ENCODE results near the gene PRR14L. TPM values are rescaled to one million over a fixed set of nuclear protein-coding genes. Genes with fewer than 3 reads are reported as not detected.
A peak's percentile ranks its signal among the peaks of the same experiment; 100 is the strongest.

The PRR14L gene
- total and polyA plus RNA-seq, 2 of the 13 experiments (the other 11 are each of a cell fraction or from before 2014, with no cell fraction given) = 6.6 to 16.5 TPM

GRCh38 chr22:31661851-31662667 lies 87.9 kb downstream of the PRR14L start, which contains the start of gene PISD (continued):
- peak; percentile 69; the same call in 1 of the 2 replicates for TF ChIP-seq ZNF451 (CRISPR knock-in tag; IDR thresholded peaks at IDR 0.05)
- TF ChIP-seq, protein P1, sequence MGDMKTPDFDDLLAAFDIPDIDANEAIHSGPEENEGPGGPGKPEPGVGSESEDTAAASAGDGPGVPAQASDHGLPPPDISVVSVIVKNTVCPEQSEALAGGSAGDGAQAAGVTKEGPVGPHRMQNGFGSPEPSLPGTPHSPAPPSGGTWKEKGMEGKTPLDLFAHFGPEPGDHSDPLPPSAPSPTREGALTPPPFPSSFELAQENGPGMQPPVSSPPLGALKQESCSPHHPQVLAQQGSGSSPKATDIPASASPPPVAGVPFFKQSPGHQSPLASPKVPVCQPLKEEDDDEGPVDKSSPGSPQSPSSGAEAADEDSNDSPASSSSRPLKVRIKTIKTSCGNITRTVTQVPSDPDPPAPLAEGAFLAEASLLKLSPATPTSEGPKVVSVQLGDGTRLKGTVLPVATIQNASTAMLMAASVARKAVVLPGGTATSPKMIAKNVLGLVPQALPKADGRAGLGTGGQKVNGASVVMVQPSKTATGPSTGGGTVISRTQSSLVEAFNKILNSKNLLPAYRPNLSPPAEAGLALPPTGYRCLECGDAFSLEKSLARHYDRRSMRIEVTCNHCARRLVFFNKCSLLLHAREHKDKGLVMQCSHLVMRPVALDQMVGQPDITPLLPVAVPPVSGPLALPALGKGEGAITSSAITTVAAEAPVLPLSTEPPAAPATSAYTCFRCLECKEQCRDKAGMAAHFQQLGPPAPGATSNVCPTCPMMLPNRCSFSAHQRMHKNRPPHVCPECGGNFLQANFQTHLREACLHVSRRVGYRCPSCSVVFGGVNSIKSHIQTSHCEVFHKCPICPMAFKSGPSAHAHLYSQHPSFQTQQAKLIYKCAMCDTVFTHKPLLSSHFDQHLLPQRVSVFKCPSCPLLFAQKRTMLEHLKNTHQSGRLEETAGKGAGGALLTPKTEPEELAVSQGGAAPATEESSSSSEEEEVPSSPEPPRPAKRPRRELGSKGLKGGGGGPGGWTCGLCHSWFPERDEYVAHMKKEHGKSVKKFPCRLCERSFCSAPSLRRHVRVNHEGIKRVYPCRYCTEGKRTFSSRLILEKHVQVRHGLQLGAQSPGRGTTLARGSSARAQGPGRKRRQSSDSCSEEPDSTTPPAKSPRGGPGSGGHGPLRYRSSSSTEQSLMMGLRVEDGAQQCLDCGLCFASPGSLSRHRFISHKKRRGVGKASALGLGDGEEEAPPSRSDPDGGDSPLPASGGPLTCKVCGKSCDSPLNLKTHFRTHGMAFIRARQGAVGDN (CRISPR knock-in tag; IDR thresholded peaks at IDR 0.05) = peak; percentile 90
- TF ChIP-seq, protein P2, sequence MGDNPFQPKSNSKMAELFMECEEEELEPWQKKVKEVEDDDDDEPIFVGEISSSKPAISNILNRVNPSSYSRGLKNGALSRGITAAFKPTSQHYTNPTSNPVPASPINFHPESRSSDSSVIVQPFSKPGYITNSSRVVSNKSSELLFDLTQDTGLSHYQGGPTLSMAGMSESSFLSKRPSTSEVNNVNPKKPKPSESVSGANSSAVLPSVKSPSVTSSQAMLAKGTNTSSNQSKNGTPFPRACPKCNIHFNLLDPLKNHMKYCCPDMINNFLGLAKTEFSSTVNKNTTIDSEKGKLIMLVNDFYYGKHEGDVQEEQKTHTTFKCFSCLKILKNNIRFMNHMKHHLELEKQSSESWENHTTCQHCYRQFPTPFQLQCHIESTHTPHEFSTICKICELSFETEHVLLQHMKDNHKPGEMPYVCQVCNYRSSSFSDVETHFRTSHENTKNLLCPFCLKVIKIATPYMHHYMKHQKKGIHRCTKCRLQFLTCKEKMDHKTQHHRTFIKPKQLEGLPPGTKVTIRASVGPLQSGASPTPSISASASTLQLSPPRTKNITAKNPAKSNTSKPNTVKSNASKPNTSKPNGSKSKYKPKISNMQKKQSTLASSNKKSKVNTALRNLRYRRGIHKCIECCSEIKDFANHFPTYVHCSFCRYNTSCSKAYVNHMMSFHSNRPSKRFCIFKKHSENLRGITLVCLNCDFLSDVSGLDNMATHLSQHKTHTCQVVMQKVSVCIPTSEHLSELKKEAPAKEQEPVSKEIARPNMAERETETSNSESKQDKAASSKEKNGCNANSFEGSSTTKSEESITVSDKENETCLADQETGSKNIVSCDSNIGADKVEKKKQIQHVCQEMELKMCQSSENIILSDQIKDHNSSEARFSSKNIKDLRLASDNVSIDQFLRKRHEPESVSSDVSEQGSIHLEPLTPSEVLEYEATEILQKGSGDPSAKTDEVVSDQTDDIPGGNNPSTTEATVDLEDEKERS (CRISPR knock-in tag; IDR thresholded peaks at IDR 0.05) = peak; percentile 13; the same call in 1 of the 2 replicates
- TF ChIP-seq, protein P3, sequence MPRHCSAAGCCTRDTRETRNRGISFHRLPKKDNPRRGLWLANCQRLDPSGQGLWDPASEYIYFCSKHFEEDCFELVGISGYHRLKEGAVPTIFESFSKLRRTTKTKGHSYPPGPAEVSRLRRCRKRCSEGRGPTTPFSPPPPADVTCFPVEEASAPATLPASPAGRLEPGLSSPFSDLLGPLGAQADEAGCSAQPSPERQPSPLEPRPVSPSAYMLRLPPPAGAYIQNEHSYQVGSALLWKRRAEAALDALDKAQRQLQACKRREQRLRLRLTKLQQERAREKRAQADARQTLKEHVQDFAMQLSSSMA (CRISPR knock-in tag; IDR thresholded peaks at IDR 0.05) = peak; percentile 83; the same call in 1 of the 2 replicates
- no peak for TF ChIP-seq ZNF282 (IDR thresholded peaks at IDR 0.05; ENCODE audit: partially characterized antibody)
- TF ChIP-seq FOXO4 (CRISPR knock-in tag; conservative IDR thresholded peaks at IDR 0.05) = no peak
- TF ChIP-seq CBFB (CRISPR knock-in tag; IDR thresholded peaks at IDR 0.05) = peak; percentile 27; the same call in 1 of the 2 replicates
- no peak for TF ChIP-seq GRHL1 (CRISPR knock-in tag; conservative IDR thresholded peaks at IDR 0.05)
- no peak for TF ChIP-seq ZNF562 (CRISPR knock-in tag; IDR thresholded peaks at IDR 0.05; ENCODE audit: borderline replicate concordance)
- 0 out of 2 replicates have a peak, but pooled peaks have one; percentile 39 for TF ChIP-seq ISL2 (CRISPR knock-in tag; IDR thresholded peaks at IDR 0.05)
- TF ChIP-seq, protein P4, sequence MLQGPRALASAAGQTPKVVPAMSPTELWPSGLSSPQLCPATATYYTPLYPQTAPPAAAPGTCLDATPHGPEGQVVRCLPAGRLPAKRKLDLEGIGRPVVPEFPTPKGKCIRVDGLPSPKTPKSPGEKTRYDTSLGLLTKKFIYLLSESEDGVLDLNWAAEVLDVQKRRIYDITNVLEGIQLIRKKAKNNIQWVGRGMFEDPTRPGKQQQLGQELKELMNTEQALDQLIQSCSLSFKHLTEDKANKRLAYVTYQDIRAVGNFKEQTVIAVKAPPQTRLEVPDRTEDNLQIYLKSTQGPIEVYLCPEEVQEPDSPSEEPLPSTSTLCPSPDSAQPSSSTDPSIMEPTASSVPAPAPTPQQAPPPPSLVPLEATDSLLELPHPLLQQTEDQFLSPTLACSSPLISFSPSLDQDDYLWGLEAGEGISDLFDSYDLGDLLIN (CRISPR knock-in tag; IDR thresholded peaks at IDR 0.05; ENCODE audit: borderline replicate concordance) = no peak
- no peak for TF ChIP-seq NONO (IDR thresholded peaks at IDR 0.05)
- peak; percentile 97 for TF ChIP-seq NONO (CRISPR knock-in tag; conservative IDR thresholded peaks at IDR 0.05)
- no peak for TF ChIP-seq JUNB (CRISPR knock-in tag; IDR thresholded peaks at IDR 0.05; ENCODE audit: borderline replicate concordance)
- peak; percentile 96 for TF ChIP-seq ZBTB3 (CRISPR knock-in tag; IDR thresholded peaks at IDR 0.05; ENCODE audit: borderline replicate concordance, low read depth)

Measured in HepG2 (cell line).